ELR (cell line): Measurements from ENCODE around the gene KANSL1.

Source experiments
- DNase-seq: peaks from one replicate; pipeline ENCODE4 v3.0.0-alpha.2; 2015; ENCODE audit warnings: low read depth

KANSL1 gene

GRCh38 chr17:46001390-46002310 lies 191.6 kb downstream of the KANSL1 start:
- DNase-seq: no peak

- DNase-seq: no peak
Observed at GRCh38 chr17:46000757-46001156, 192.5 kb downstream of the KANSL1 start.

DNA sequence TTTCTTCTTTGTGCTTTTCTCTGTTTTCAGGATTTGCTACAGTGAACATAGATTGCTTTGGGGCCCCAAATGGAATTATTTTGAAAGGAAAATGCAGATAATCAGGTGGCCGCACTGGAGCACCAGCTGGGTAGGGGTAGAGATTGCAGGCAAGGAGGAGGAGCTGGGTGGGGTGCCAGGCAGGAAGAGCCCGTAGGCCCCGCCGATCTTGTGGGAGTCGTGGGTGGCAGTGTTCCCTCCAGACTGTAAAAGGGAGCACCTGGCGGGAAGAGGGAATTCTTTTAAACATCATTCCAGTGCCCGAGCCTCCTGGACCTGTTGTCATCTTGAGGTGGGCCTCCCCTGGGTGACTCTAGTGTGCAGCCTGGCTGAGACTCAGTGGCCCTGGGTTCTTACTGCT lies 192.9 kb downstream of the KANSL1 start:
- no peak for DNase-seq

- DNase-seq: no peak
Observed at GRCh38 chr17:45999900-46000290, 193.3 kb downstream of the KANSL1 start.

GRCh38 chr17:45998987-45999899 lies 194.0 kb downstream of the KANSL1 start, which contains the start of gene STH:
TSS of gene STH (plus strand) at chr17:45999250. CDS start at chr17:45999280, 30 bp downstream.
- no peak for DNase-seq

- peak; percentile 45 for DNase-seq
Observed at GRCh38 chr17:45997624-45998023, 195.6 kb downstream of the KANSL1 start.

- DNase-seq: no peak
Observed at GRCh38 chr17:45997166-45997565, 196.1 kb downstream of the KANSL1 start.

DNA sequence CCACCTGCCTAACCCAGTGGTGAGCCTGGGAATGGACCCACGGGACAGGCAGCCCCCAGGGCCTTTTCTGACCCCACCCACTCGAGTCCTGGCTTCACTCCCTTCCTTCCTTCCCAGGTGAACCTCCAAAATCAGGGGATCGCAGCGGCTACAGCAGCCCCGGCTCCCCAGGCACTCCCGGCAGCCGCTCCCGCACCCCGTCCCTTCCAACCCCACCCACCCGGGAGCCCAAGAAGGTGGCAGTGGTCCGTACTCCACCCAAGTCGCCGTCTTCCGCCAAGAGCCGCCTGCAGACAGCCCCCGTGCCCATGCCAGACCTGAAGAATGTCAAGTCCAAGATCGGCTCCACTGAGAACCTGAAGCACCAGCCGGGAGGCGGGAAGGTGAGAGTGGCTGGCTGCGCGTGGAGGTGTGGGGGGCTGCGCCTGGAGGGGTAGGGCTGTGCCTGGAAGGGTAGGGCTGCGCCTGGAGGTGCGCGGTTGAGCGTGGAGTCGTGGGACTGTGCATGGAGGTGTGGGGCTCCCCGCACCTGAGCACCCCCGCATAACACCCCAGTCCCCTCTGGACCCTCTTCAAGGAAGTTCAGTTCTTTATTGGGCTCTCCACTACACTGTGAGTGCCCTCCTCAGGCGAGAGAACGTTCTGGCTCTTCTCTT lies 196.8 kb downstream of the KANSL1 start:
- DNase-seq: no peak

GRCh38 chr17:45995627-45996270 lies 197.5 kb downstream of the KANSL1 start:
- no peak for DNase-seq

DNA sequence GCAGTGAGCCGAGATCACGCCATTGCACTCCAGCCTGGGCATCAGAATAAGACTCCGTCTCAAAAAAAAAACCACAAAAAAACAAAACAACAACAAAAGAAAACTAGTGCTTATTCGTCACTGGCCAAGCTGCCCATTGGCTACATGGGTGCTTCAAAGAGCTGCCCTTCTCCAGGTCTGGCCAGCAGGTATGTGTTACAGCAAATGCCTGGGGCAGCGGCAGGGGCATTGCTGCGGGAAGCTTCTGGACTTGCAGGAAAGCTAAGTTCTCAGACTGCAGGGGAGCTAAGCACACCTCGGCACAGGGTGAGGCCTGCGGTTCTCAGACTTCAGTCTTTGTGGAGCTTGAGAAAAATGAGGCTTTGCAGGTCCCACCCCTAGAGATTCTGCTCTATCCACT lies 198.2 kb downstream of the KANSL1 start:
- no peak for DNase-seq

DNA sequence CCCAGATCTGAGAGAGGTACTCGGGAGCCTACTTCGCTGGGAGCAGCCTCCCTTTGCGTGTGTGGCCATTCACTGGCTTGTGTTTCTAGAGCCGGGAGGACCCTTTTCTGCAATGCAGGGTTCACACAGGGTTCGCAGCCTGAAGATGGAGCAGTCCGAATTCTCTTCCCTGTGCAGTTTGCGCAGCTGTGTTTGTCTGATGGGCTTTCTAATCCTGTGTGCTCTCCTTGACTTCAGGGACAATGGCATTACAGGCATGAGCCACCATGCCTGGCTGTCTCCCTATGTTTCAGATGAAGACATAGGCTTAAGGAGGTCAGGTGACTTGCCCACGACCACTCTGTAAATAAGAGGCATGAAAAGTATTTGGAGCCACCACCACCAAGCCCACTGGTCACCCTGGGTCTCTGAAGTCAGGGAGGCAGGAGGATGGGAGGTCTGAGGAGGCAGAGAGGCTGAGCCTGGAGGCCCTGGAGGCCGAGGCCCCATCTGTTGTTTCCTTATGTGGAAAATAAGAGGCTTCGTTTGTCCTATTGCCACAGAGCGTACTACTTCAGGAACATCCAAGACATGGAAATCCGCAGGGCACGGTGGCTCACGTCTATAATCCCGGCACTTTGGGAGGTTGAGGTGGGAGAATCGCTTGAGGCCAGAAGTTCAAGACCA lies 199.1 kb downstream of the KANSL1 start:
- no peak for DNase-seq

GRCh38 chr17:45992904-45993303 lies 200.3 kb downstream of the KANSL1 start:
- no peak for DNase-seq

DNA sequence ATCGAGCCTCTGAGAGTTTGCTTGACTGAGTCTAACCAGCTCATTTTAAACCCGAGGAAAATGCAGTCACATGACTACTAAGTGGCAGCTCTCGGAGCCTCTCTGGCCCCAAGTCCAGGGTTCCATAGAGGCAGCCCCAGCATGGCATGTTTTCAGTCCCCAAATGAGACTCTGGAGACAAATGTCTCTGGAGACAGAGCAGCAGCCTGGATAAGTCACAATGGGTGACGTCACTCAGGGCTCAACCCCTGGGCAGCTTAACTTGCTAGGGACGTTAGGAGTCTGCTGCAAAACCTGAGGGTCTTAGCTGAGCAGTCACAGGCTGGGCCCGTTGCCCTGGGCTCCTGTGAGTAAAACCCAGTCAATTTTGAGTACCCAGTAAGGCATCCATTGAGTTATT lies 201.1 kb downstream of the KANSL1 start:
- no peak for DNase-seq

- DNase-seq: no peak
Observed at GRCh38 chr17:45991341-45991740, 201.9 kb downstream of the KANSL1 start.

DNA sequence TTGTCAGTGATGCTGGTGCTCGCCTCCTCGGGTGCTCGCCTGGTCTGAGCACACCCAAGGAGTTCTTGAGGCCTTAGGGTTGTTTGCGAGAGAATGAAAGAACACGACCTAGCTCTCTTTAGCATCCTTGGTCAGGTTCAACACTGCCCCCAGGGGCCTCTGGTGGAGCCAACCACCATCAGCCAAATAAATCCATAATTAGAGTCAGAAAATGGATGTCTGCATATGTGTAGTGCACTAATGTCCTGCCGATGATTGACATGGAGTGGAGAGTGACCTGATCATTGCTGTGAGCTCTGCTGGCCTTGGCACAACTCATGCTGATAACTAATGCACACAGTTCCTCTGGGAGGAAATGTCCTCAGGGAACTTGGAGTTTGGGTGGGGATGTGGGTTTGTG lies 202.3 kb downstream of the KANSL1 start:
- no peak for DNase-seq

GRCh38 chr17:45989759-45990158 lies 203.5 kb downstream of the KANSL1 start:
- no peak for DNase-seq

GRCh38 chr17:45987706-45988105 lies 205.5 kb downstream of the KANSL1 start:
- DNase-seq: no peak

DNA sequence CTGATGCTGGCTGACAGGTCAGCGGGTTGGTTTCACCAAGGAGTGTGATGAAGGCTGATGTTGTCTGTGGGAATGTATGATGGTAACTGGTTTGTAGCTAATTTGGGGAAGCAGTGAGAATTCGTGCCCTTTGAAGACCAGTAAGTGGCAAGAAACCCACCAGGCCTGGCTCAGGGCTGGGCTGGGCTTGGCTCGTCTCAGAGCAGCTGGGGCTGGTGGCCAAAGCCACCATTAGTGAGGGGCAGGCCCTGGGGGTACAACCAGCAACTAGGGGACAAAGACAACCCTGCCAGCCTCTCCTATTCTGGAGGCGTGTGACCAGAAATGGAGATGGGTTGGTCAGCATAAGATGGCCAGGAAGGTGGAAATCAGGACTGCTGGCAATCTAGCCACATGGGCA lies 207.2 kb downstream of the KANSL1 start:
- DNase-seq: no peak

DNA sequence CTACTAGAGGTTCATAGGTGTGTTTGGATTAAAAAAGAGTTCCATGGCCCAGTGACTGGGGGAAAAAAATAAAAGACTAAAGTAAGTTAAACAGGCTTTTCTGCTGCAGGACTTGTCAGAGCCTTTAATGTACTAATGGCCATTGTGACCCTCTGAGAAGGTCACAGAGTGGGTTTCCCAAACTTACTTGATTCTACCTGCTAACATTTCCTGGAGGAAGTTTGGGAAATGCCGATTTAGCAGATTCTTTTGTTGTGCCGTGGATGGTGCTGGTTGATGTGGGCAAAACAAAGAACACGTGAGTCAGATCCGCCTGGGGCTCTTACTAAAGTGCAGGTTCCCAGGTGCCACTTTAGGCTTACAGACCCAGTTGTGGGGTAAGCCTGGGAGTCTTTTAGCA lies 207.8 kb downstream of the KANSL1 start:
- no peak for DNase-seq

GRCh38 chr17:45984368-45984767 lies 208.9 kb downstream of the KANSL1 start:
- no peak for DNase-seq

GRCh38 chr17:45983614-45984310 lies 209.5 kb downstream of the KANSL1 start:
- DNase-seq: no peak
